ENCODE results near the gene TBL2.

TBL2 gene

GRCh38 chr7:73572767-73573186 lies 5.6 kb downstream of the TBL2 start:
- H3K9me2 ChIP-seq (replicated peaks; ENCODE audit: low read depth, low read length) = no peaks in the 10 kb centered on the region
- no peaks in the 10 kb centered on the region for H3K27me3 ChIP-seq (ENCODE audit: insufficient read depth, low read length, poor library complexity, severe bottlenecking)
- no peak overlapping the region for H3K4me2 ChIP-seq (ENCODE audit: low read depth, low read length, poor library complexity, severe bottlenecking)
- peaks cover 47% of the 10 kb centered on the region for H3K79me2 ChIP-seq (ENCODE audit: insufficient read depth, low read length)
- no peak overlapping the region for H3K9ac ChIP-seq (ENCODE audit: low read depth, low read length, poor library complexity, severe bottlenecking)
- peaks cover 17% of the 10 kb centered on the region for H3K4me1 ChIP-seq (ENCODE audit: insufficient read depth, low read length, poor library complexity, severe bottlenecking)
- no peaks in the 10 kb centered on the region for H3K9me3 ChIP-seq (ENCODE audit: insufficient read depth, low read depth, low read length)
- H3K36me3 ChIP-seq (ENCODE audit: insufficient read depth, low read length) = peaks cover 47% of the 10 kb centered on the region; the same call in 1 of the 2 replicates
- H2AFZ ChIP-seq (ENCODE audit: low read length) = no peak overlapping the region
- H3K4me3 ChIP-seq (ENCODE audit: low read length, poor library complexity, severe bottlenecking) = no peak overlapping the region
- peaks cover 27% of the 10 kb centered on the region for H4K20me1 ChIP-seq (ENCODE audit: insufficient read depth, low read length, poor library complexity, severe bottlenecking)
- TF ChIP-seq EZH2phosphoT487 (IDR thresholded peaks at IDR 0.05; ENCODE audit: borderline replicate concordance) (no peak), CTCF (conservative IDR thresholded peaks at IDR 0.05; ENCODE audit: low read length) (no peak)
- H3F3A ChIP-seq (ENCODE audit: low read depth) = no peaks in the 10 kb centered on the region

DNA sequence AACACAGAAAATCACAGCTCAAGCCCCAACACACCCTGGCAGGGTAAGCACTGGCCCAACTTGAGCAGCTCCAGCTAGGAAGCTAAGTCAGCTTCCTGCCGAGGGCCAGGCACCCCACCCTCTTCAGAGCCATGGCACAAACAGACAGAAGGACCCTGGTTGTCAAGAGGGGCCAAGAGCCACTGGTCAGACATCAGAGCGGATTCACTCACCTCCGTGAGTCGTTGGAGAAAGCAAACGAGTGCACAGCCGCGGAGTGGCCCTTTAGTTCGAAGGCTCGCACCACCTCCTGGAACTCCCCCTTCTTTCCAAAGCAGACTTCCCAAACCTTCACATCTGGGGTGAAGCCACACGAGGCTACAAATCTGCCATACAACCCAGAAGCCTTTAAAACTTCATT lies 7.4 kb downstream of the TBL2 start:
- Histone ChIP-seq H3K9ac (ENCODE audit: low read depth, low read length, poor library complexity, severe bottlenecking) (no peak overlapping the region), H3F3A (ENCODE audit: low read depth) (no peaks in the 10 kb centered on the region), H4K20me1 (ENCODE audit: insufficient read depth, low read length, poor library complexity, severe bottlenecking) (peaks cover 16% of the 10 kb centered on the region), H3K27me3 (ENCODE audit: insufficient read depth, low read length, poor library complexity, severe bottlenecking) (no peaks in the 10 kb centered on the region), H3K9me3 (ENCODE audit: insufficient read depth, low read depth, low read length) (no peaks in the 10 kb centered on the region), H3K79me2 (ENCODE audit: insufficient read depth, low read length) (peaks cover 29% of the 10 kb centered on the region; the same call in 1 of the 2 replicates), H3K4me3 (ENCODE audit: low read length, poor library complexity, severe bottlenecking) (no peak overlapping the region), H3K4me1 (ENCODE audit: insufficient read depth, low read length, poor library complexity, severe bottlenecking) (peaks cover 5% of the 10 kb centered on the region), H3K4me2 (ENCODE audit: low read depth, low read length, poor library complexity, severe bottlenecking) (no peak overlapping the region), H2AFZ (ENCODE audit: low read length) (no peak overlapping the region), H3K36me3 (ENCODE audit: insufficient read depth, low read length) (peaks cover 47% of the 10 kb centered on the region; the same call in 1 of the 2 replicates), H3K9me2 (replicated peaks; ENCODE audit: low read depth, low read length) (no peaks in the 10 kb centered on the region)
- TF ChIP-seq CTCF (conservative IDR thresholded peaks at IDR 0.05; ENCODE audit: low read length) (no peak), EZH2phosphoT487 (IDR thresholded peaks at IDR 0.05; ENCODE audit: borderline replicate concordance) (no peak)

GRCh38 chr7:73570521-73570920 lies 7.9 kb downstream of the TBL2 start:
- Histone ChIP-seq H3K27me3 (ENCODE audit: insufficient read depth, low read length, poor library complexity, severe bottlenecking) (no peaks in the 10 kb centered on the region), H3K4me1 (ENCODE audit: insufficient read depth, low read length, poor library complexity, severe bottlenecking) (peaks cover 5% of the 10 kb centered on the region), H3F3A (ENCODE audit: low read depth) (no peaks in the 10 kb centered on the region), H3K79me2 (ENCODE audit: insufficient read depth, low read length) (peaks cover 25% of the 10 kb centered on the region; the same call in 1 of the 2 replicates), H3K9ac (ENCODE audit: low read depth, low read length, poor library complexity, severe bottlenecking) (no peak overlapping the region), H4K20me1 (ENCODE audit: insufficient read depth, low read length, poor library complexity, severe bottlenecking) (peaks cover 13% of the 10 kb centered on the region), H3K4me3 (ENCODE audit: low read length, poor library complexity, severe bottlenecking) (no peak overlapping the region), H3K9me2 (replicated peaks; ENCODE audit: low read depth, low read length) (no peaks in the 10 kb centered on the region), H3K36me3 (ENCODE audit: insufficient read depth, low read length) (peaks cover 47% of the 10 kb centered on the region; the same call in 1 of the 2 replicates), H3K9me3 (ENCODE audit: insufficient read depth, low read depth, low read length) (no peaks in the 10 kb centered on the region), H2AFZ (ENCODE audit: low read length) (no peak overlapping the region), H3K4me2 (ENCODE audit: low read depth, low read length, poor library complexity, severe bottlenecking) (no peak overlapping the region)
- TF ChIP-seq CTCF (conservative IDR thresholded peaks at IDR 0.05; ENCODE audit: low read length) = no peak
- TF ChIP-seq EZH2phosphoT487 (IDR thresholded peaks at IDR 0.05; ENCODE audit: borderline replicate concordance) = no peak
